Gastrocnemius medialis (tissue), 4 donors: Measurements from ENCODE around the gene CCSER2. TPM values are rescaled to one million over a fixed set of nuclear protein-coding genes. Genes with fewer than 3 reads are reported as not detected.
"Not testable (repeated sequence)": the region's sequence is repeated elsewhere in the genome, so short reads cannot be mapped to it uniquely, and the experiment has no call there.

Experiments
- ATAC-seq, 2 donors: fragments of 150-250 bp; one replicate each; pipeline ENCODE4 v1.9.1; 2016
- DNase-seq, 2 donors: peaks; one replicate each; pipeline ENCODE4 v3.0.0-alpha.2; 2019
- H3K27ac ChIP-seq, 4 donors: fragments of 200-600 bp; sonication (generic); 1 replicate in 1 of 4; 2 replicates in 3 of 4; pipeline ENCODE4 v1.5.1; 2016 to 2018; ENCODE audit warnings: mild to moderate bottlenecking in 2 of 4, moderate library complexity in 1 of 4
- H3K27me3 ChIP-seq, 3 donors: fragments of 200-600 bp; sonication (generic) in 2 of 3; 1 replicate in 1 of 3; 2 replicates in 2 of 3; pipeline versions ENCODE4 v1.5.1 to v1.6.0; 2016 to 2019; ENCODE audit warnings: mild to moderate bottlenecking in 1 of 3, moderate library complexity in 1 of 3
- H3K36me3 ChIP-seq, 2 donors: fragments of 200-600 bp; sonication (generic) in 1 of 2; one replicate each; pipeline ENCODE4 v1.5.1; 2017 to 2018
- H3K4me1 ChIP-seq, 2 donors: fragments of 200-600 bp; sonication (generic) in 1 of 2; one replicate each; pipeline ENCODE4 v1.5.1; 2016 to 2017; ENCODE audit warnings: mild to moderate bottlenecking in 2 of 2
- H3K4me3 ChIP-seq, 4 donors: fragments of 200-600 bp; sonication (generic) in 3 of 4; 1 replicate in 1 of 4; 2 replicates in 3 of 4; pipeline ENCODE4 v1.5.1; 2016 to 2019; ENCODE audit warnings: mild to moderate bottlenecking in 2 of 4
- H3K9me3 ChIP-seq, 3 donors: fragments of 200-600 bp; sonication (generic) in 2 of 3; 1 replicate in 1 of 3; 2 replicates in 2 of 3; pipeline ENCODE4 v1.5.1; 2016 to 2019
- CTCF ChIP-seq, 5 experiments: fragments of 450-650 bp in 3 of 5; fragments of 200-600 bp in 2 of 5; sonication (generic) in 2 of 5; IDR thresholded peaks in 4 of 5; conservative IDR thresholded peaks in 1 of 5; 1 replicate in 4 of 5; 2 replicates in 1 of 5; pipeline ENCODE4 v1.5.1; 2016 to 2019; ENCODE audit warnings: antibody characterized with exemption in 5 of 5, mild to moderate bottlenecking in 3 of 5, moderate library complexity in 3 of 5
- POLR2A ChIP-seq, 2 donors: fragments of 450-650 bp; IDR thresholded peaks; one replicate each; pipeline ENCODE4 v1.6.1; 2017; ENCODE audit warnings: antibody characterized with exemption in 2 of 2, mild to moderate bottlenecking in 2 of 2, moderate library complexity in 2 of 2
- in situ Hi-C, 4 donors: fragments of 200-750 bp; cut with MboI; loops; one replicate each; pipeline versions ENCODE4 v1.15.0 to v1.8.0; 2017; ENCODE audit warnings: low sequenced_read_pairs in 4 of 4
- intact Hi-C: fragments of 100-400 bp; cut with DNase I; formaldehyde crosslinking; loops from one replicate; pipeline ENCODE4 v1.15.1; 2023; ENCODE audit warnings: low total_unique reads
- total RNA-seq, 4 donors: library from RNA; depleted of rRNA; stranded (reverse); fragments of >200 nt; gene quantifications; one replicate each; pipeline versions ENCODE4 v1.1.0 to v1.2.3, GENCODE V29; 2016

CCSER2 gene
- total RNA-seq, 4 donors from 2014 or later = 39.8 to 61.8 (median 49.2) TPM

GRCh38 chr10:84523526-84523925 is 195.1 kb downstream of the CCSER2 start:
- Histone ChIP-seq H3K9me3 (no peaks in the 10 kb centered on the region), H3K4me3 (no peak overlapping the region), H3K36me3 (no peaks in the 10 kb centered on the region), H3K27ac (no peak overlapping the region), H3K4me1 (no peaks in the 10 kb centered on the region), H3K27me3 (no peaks in the 10 kb centered on the region)
- intact Hi-C loops (no loop called here), in situ Hi-C loops (no loop called here)
- DNase-seq (no peak), ATAC-seq (no peak)
- TF ChIP-seq POLR2A (IDR thresholded peaks at IDR 0.05) (no peak), CTCF (IDR thresholded peaks at IDR 0.05 in 4 of 5, conservative IDR thresholded peaks at IDR 0.05 in 1 of 5) (no peak)

GRCh38 chr10:84524435-84524834 is 196.0 kb downstream of the CCSER2 start:
- no peak overlapping the region for H3K4me3 ChIP-seq
- DNase-seq = no peak
- intact Hi-C loops = no loop called here
- H3K36me3 ChIP-seq = no peaks in the 10 kb centered on the region
- H3K9me3 ChIP-seq = no peaks in the 10 kb centered on the region
- H3K4me1 ChIP-seq = no peaks in the 10 kb centered on the region
- no peak for ATAC-seq
- H3K27ac ChIP-seq = no peak overlapping the region
- in situ Hi-C loops = no loop called here
- TF ChIP-seq CTCF (IDR thresholded peaks at IDR 0.05 in 4 of 5, conservative IDR thresholded peaks at IDR 0.05 in 1 of 5) (no peak), POLR2A (IDR thresholded peaks at IDR 0.05) (no peak)
- H3K27me3 ChIP-seq = no peaks in the 10 kb centered on the region

GRCh38 chr10:84525120-84525806 is 196.9 kb downstream of the CCSER2 start:
- Histone ChIP-seq H3K27ac (no peak overlapping the region), H3K9me3 (no peaks in the 10 kb centered on the region), H3K36me3 (no peaks in the 10 kb centered on the region), H3K4me1 (no peaks in the 10 kb centered on the region), H3K4me3 (no peak overlapping the region), H3K27me3 (no peaks in the 10 kb centered on the region)
- DNase-seq (no peak), ATAC-seq (no peak)
- intact Hi-C loops = no loop called here
- in situ Hi-C loops = loop anchor here in 1 of 4 donors (25.0 kb wide), 1 partner anchor 1862 kb away; no protein-coding TSS in a partner anchor
- TF ChIP-seq POLR2A (IDR thresholded peaks at IDR 0.05) (no peak), CTCF (IDR thresholded peaks at IDR 0.05 in 4 of 5, conservative IDR thresholded peaks at IDR 0.05 in 1 of 5) (no peak)

GRCh38 chr10:84525807-84526182 is 197.4 kb downstream of the CCSER2 start:
- in situ Hi-C loops = loop anchor here in 1 of 4 donors (25.0 kb wide), 1 partner anchor 1862 kb away; no protein-coding TSS in a partner anchor
- DNase-seq, H3K27ac ChIP-seq, H3K4me3 ChIP-seq, ATAC-seq, intact Hi-C loops, H3K36me3 ChIP-seq, H3K27me3 ChIP-seq, H3K9me3 ChIP-seq, H3K4me1 ChIP-seq: not testable (repeated sequence)

- in situ Hi-C loops = loop anchor here in 1 of 4 donors (25.0 kb wide), 1 partner anchor 1860 kb away; no protein-coding TSS in a partner anchor
- ATAC-seq, H3K4me3 ChIP-seq, H3K27me3 ChIP-seq, H3K36me3 ChIP-seq, DNase-seq, H3K4me1 ChIP-seq, H3K9me3 ChIP-seq, H3K27ac ChIP-seq, intact Hi-C loops: not testable (repeated sequence)
Observed at GRCh38 chr10:84527386-84527785, 199.0 kb downstream of the CCSER2 start.

- ATAC-seq, DNase-seq, H3K9me3 ChIP-seq, H3K4me1 ChIP-seq, H3K27ac ChIP-seq, H3K4me3 ChIP-seq, intact Hi-C loops, H3K36me3 ChIP-seq, H3K27me3 ChIP-seq: not testable (repeated sequence)
- in situ Hi-C loops = loop anchor here in 1 of 4 donors (25.0 kb wide), 1 partner anchor 1859 kb away; no protein-coding TSS in a partner anchor
Observed at GRCh38 chr10:84528526-84528925, 200.1 kb downstream of the CCSER2 start.
